ENCODE results near the gene ERMARD.
A peak's percentile ranks its signal among the peaks of the same experiment; 100 is the strongest.

Gene ERMARD

DNA sequence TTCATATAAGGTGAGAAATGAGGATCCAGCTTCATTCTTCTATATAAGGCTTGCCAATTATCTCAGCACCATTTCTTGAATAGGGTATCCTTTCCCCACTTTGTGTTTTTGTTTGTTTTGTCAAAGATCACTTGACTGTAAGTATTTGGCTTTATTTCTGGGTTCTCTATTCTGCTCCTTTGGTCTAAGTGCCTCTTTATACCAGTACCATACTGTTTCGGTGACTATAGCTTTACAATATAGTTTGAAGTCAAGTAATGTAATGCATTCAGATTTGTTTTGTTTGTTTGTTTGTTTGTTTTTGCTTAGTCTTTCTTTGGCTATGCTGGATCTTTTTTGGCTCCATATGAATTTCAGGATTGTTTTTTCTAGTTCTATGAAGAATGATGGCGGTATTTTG lies 64.6 kb downstream of the ERMARD start:
- no peaks in the 10 kb centered on the region for H3K4me1 ChIP-seq
- no peak for TF ChIP-seq Cebpa-rat (IDR thresholded peaks at IDR 0.05)

GRCh38 chr6:169816975-169817374 lies 65.6 kb downstream of the ERMARD start:
- Histone ChIP-seq H3K36me3 (no peaks in the 10 kb centered on the region), H3K27me3 (peaks cover 13 to 79% (median 64%) of the 10 kb centered on the region in 11 experiments; a peak in 21 of 22 replicates)

More for the DNA sequence above, 64.6 kb downstream of the ERMARD start:
- Histone ChIP-seq H3K4me2 (no peak overlapping the region), H3K4me3 (no peak overlapping the region), H3K27me3 (peaks cover 18 to 79% (median 66%) of the 10 kb centered on the region in 11 experiments), H4K20me1 (peaks cover 0 to 12% (median 0%) of the 10 kb centered on the region in 11 experiments; a peak in 6 of 22 replicates), H3K27ac (no peak overlapping the region), H3K9ac (no peak overlapping the region), H3K36me3 (no peaks in the 10 kb centered on the region), H3K9me3 (replicated peaks in 1 of 11) (peaks cover 25 to 41% (median 36%) of the 10 kb centered on the region in 11 experiments)

GRCh38 chr6:169820358-169820757 lies 68.9 kb downstream of the ERMARD start:
- H3K9ac ChIP-seq, result no peak overlapping the region
- no peak overlapping the region for H3K4me3 ChIP-seq
- no peaks in the 10 kb centered on the region for H3K36me3 ChIP-seq
- no peak for TF ChIP-seq Cebpa-rat (IDR thresholded peaks at IDR 0.05)
- peaks cover 16 to 86% (median 74%) of the 10 kb centered on the region in 11 experiments; a peak in 20 of 22 replicates for H3K27me3 ChIP-seq
- no peak overlapping the region for H3K4me2 ChIP-seq
- H4K20me1 ChIP-seq, result no peaks in the 10 kb centered on the region; a peak in 1 of 22 replicates
- H3K9me3 ChIP-seq (replicated peaks in 1 of 11), result peaks cover 12 to 21% (median 19%) of the 10 kb centered on the region in 11 experiments
- H3K4me1 ChIP-seq, result peaks cover 0 to 13% (median 7%) of the 10 kb centered on the region in 10 experiments; a peak in 12 of 20 replicates
- H3K27ac ChIP-seq, result no peak overlapping the region

More at GRCh38 chr6:169816975-169817374, 65.6 kb downstream of the ERMARD start:
- Histone ChIP-seq H4K20me1 (peaks cover 0 to 4% (median 0%) of the 10 kb centered on the region in 11 experiments; a peak in 5 of 22 replicates), H3K9me3 (replicated peaks in 1 of 11) (peaks cover 25 to 41% (median 36%) of the 10 kb centered on the region in 11 experiments), H3K4me1 (no peaks in the 10 kb centered on the region), H3K4me2 (no peak overlapping the region), H3K9ac (no peak overlapping the region), H3K27ac (no peak overlapping the region), H3K4me3 (no peak overlapping the region)
- TF ChIP-seq Cebpa-rat (IDR thresholded peaks at IDR 0.05), result no peak

GRCh38 chr6:169824021-169824420 lies 72.6 kb downstream of the ERMARD start:
- Histone ChIP-seq H3K4me2 (peak overlapping the region in 2 of 11 experiments; percentile 3 to 57; a peak in 3 of 22 replicates), H4K20me1 (no peaks in the 10 kb centered on the region; a peak in 1 of 22 replicates), H3K9me3 (replicated peaks in 1 of 11) (peaks cover 0 to 21% (median 13%) of the 10 kb centered on the region in 11 experiments; a peak in 15 of 22 replicates), H3K36me3 (no peaks in the 10 kb centered on the region), H3K27me3 (peaks cover 18 to 80% (median 67%) of the 10 kb centered on the region in 11 experiments; a peak in 21 of 22 replicates), H3K4me3 (no peak overlapping the region), H3K27ac (no peak overlapping the region), H3K4me1 (peaks cover 0 to 13% (median 7%) of the 10 kb centered on the region in 10 experiments; a peak in 12 of 20 replicates), H3K9ac (no peak overlapping the region)
- TF ChIP-seq Cebpa-rat (IDR thresholded peaks at IDR 0.05), result no peak

DNA sequence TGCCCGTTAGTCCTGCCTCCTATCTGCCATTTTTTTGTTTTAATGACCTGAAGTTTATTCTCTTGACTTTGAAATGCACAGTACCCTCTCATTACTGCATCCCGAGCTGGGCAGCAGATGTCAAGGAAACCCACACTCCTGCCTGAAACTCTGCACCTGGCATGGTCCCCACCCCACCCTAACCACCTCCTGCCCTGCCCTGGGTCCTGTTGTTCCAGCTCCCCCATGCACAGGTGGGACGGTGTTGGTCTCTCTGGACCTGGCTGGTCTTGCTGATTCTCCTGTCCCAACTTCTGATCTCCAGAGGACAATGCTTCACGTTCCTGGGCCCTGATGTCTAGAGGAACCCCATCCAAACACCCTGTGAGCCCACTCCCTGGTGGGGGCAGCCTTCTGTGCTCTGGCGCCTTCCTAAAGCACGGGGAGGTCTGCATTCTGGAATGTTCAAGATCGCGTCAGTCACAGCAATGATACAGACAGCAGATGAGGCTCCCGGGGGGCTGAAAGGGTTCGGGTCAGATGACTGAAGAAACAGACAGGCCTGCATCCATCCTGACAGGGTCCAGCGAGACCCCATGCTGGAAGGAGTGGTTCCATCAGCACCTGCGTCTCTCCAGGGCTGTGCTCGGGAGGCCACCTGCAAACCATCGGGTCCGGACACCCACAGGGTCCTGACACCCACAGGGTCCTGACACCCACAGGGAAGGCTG lies 73.6 kb downstream of the ERMARD start:
- Histone ChIP-seq H3K9me3 (replicated peaks in 1 of 11) (peaks cover 0 to 21% (median 13%) of the 10 kb centered on the region in 11 experiments; a peak in 15 of 22 replicates), H3K4me1 (peaks cover 0 to 13% (median 7%) of the 10 kb centered on the region in 10 experiments; a peak in 12 of 20 replicates), H3K9ac (no peak overlapping the region), H4K20me1 (no peaks in the 10 kb centered on the region; a peak in 2 of 22 replicates), H3K27me3 (peaks cover 18 to 72% (median 58%) of the 10 kb centered on the region in 11 experiments; a peak in 21 of 22 replicates), H3K27ac (no peak overlapping the region), H3K4me3 (no peak overlapping the region), H3K36me3 (no peaks in the 10 kb centered on the region), H3K4me2 (no peak overlapping the region)
- TF ChIP-seq Cebpa-rat (IDR thresholded peaks at IDR 0.05), result no peak

- H3K4me3 ChIP-seq, result no peak overlapping the region
- TF ChIP-seq Cebpa-rat (IDR thresholded peaks at IDR 0.05), result no peak
- peaks cover 0 to 21% (median 13%) of the 10 kb centered on the region in 11 experiments; a peak in 15 of 22 replicates for H3K9me3 ChIP-seq (replicated peaks in 1 of 11)
- no peak overlapping the region for H3K27ac ChIP-seq
- peaks cover 23 to 72% (median 54%) of the 10 kb centered on the region in 11 experiments; a peak in 21 of 22 replicates for H3K27me3 ChIP-seq
- H3K4me1 ChIP-seq, result peaks cover 0 to 13% (median 7%) of the 10 kb centered on the region in 10 experiments; a peak in 12 of 20 replicates
- no peaks in the 10 kb centered on the region for H3K36me3 ChIP-seq
- no peak overlapping the region for H3K9ac ChIP-seq
- H3K4me2 ChIP-seq, result no peak overlapping the region
- H4K20me1 ChIP-seq, result peaks cover 0 to 5% (median 0%) of the 10 kb centered on the region in 11 experiments; a peak in 3 of 22 replicates
Observed at GRCh38 chr6:169825558-169826225, 74.3 kb downstream of the ERMARD start.

GRCh38 chr6:169826697-169827096 lies 75.3 kb downstream of the ERMARD start:
- no peak overlapping the region for H3K27ac ChIP-seq
- no peak overlapping the region for H3K9ac ChIP-seq
- peaks cover 0 to 9% (median 0%) of the 10 kb centered on the region in 11 experiments; a peak in 5 of 22 replicates for H4K20me1 ChIP-seq
- H3K27me3 ChIP-seq, result peaks cover 27 to 74% (median 50%) of the 10 kb centered on the region in 11 experiments; a peak in 21 of 22 replicates
- TF ChIP-seq Cebpa-rat (IDR thresholded peaks at IDR 0.05), result no peak
- H3K4me2 ChIP-seq, result no peak overlapping the region
- H3K4me1 ChIP-seq, result peaks cover 6 to 17% (median 9%) of the 10 kb centered on the region in 10 experiments; a peak in 16 of 20 replicates
- H3K36me3 ChIP-seq, result no peaks in the 10 kb centered on the region
- peaks cover 0 to 21% (median 13%) of the 10 kb centered on the region in 11 experiments; a peak in 15 of 22 replicates for H3K9me3 ChIP-seq (replicated peaks in 1 of 11)
- H3K4me3 ChIP-seq, result no peak overlapping the region

GRCh38 chr6:169827290-169827717 lies 75.9 kb downstream of the ERMARD start:
- no peak overlapping the region for H3K4me2 ChIP-seq
- H3K4me3 ChIP-seq, result no peak overlapping the region
- no peak for TF ChIP-seq Cebpa-rat (IDR thresholded peaks at IDR 0.05)
- no peaks in the 10 kb centered on the region for H3K36me3 ChIP-seq
- H3K9me3 ChIP-seq (replicated peaks in 1 of 11), result peaks cover 0 to 21% (median 13%) of the 10 kb centered on the region in 11 experiments; a peak in 15 of 22 replicates
- H3K27ac ChIP-seq, result no peak overlapping the region
- H3K9ac ChIP-seq, result no peak overlapping the region
- H3K27me3 ChIP-seq, result peaks cover 27 to 68% (median 44%) of the 10 kb centered on the region in 11 experiments; a peak in 21 of 22 replicates
- H3K4me1 ChIP-seq, result peaks cover 12 to 23% (median 15%) of the 10 kb centered on the region in 10 experiments
- H4K20me1 ChIP-seq, result peaks cover 0 to 9% (median 0%) of the 10 kb centered on the region in 11 experiments; a peak in 5 of 22 replicates
